ENCODE measurements around the gene COL4A2.

DNA sequence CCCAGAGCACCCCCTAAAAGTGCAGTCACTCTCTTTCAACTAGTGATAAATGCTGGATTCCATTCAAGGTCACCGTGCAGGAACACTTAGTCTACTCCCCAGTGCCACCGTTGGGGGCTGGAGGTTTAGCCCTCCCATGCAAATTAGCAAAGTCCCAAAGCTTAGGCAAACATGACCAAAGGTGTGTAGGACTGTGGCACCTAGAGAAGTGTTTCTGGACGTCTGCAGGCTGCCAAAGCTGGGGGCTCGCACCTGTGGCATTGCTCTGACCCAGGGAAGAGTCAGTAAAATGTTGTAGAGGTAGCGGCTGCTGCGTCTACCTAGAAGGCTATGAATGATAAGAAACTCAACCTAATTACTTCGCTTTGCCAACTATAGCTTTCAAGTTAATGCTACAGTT, 14.0 kb upstream of the COL4A2 start:
- TF ChIP-seq CTCF (optimal IDR thresholded peaks at IDR 0.05 in 1 of 3, IDR thresholded peaks at IDR 0.05 in 1 of 3, conservative IDR thresholded peaks at IDR 0.05 in 1 of 3; ENCODE audit: extremely low read depth in 1 of 3, insufficient read depth in 2 of 3, low read length in 3 of 3): no peak
- TF ChIP-seq EZH2 (IDR thresholded peaks at IDR 0.05; ENCODE audit: low read length): no peak

All from keratinocyte (primary cell).